Gastroesophageal sphincter (tissue), 4 donors: ENCODE results near the gene CHST11. TPM values are rescaled to one million over a fixed set of nuclear protein-coding genes. Genes with fewer than 3 reads are reported as not detected.

ENCODE experiments used
- ATAC-seq: fragments of 150-250 bp; one replicate; pipeline ENCODE4 v1.9.1; 2016; ENCODE audit warnings: mild to moderate bottlenecking, moderate library complexity
- H3K27ac ChIP-seq, 4 donors: fragments of 200-600 bp; sonication (generic) in 3 of 4; 1 replicate in 3 of 4; 2 replicates in 1 of 4; pipeline ENCODE4 v1.5.1; 2016 to 2019
- H3K27me3 ChIP-seq: fragments of 200-600 bp; sonication (generic); one replicate; pipeline ENCODE4 v1.5.1; 2019
- H3K36me3 ChIP-seq, 2 donors: fragments of 200-600 bp; sonication (generic); one replicate each; pipeline ENCODE4 v1.5.1; 2019; ENCODE audit warnings: control low read depth in 1 of 2
- H3K4me1 ChIP-seq, 3 donors: fragments of 200-600 bp; sonication (generic); 1 replicate in 2 of 3; 2 replicates in 1 of 3; pipeline ENCODE4 v1.5.1; 2016 to 2019; ENCODE audit warnings: control low read depth in 2 of 3
- H3K4me3 ChIP-seq, 2 donors: fragments of 200-600 bp; sonication (generic); one replicate each; pipeline ENCODE4 v1.5.1; 2019; ENCODE audit warnings: mild to moderate bottlenecking in 1 of 2, moderate library complexity in 1 of 2
- H3K9me3 ChIP-seq, 3 donors: fragments of 200-600 bp; sonication (generic); one replicate each; pipeline ENCODE4 v1.5.1; 2017 to 2019; ENCODE audit warnings: control low read depth in 2 of 3
- EP300 ChIP-seq: sonication (generic); formaldehyde crosslinking; IDR thresholded peaks from one replicate; pipeline ENCODE4 v1.6.1; 2017; ENCODE audit warnings: antibody characterized with exemption, mild to moderate bottlenecking
- POLR2A ChIP-seq, 2 donors: fragments of 450-650 bp; IDR thresholded peaks; one replicate each; pipeline ENCODE4 v1.6.1; 2017; ENCODE audit warnings: antibody characterized with exemption in 2 of 2, mild to moderate bottlenecking in 2 of 2, moderate library complexity in 1 of 2
- POLR2AphosphoS5 ChIP-seq: sonication (generic); formaldehyde crosslinking; IDR thresholded peaks from one replicate; pipeline ENCODE4 v1.6.1; 2017; ENCODE audit warnings: antibody characterized with exemption
- WGBS, 2 donors: methylation state at CpG; one replicate each; pipeline ENCODE4 v1.1.5; 2018; ENCODE audit warnings: low coverage in 1 of 2; 5-methylcytosine and 5-hydroxymethylcytosine counted together
- total RNA-seq, 4 donors: library from RNA; depleted of rRNA; stranded (reverse); fragments of >200 nt; gene quantifications; one replicate each; pipeline ENCODE4 v1.1.0, GENCODE V29; 2016
- TF ChIP-seq, protein P1 (sequence below), 4 experiments: fragments of 200-600 bp in 2 of 4; fragments of 450-650 bp in 2 of 4; sonication (generic) in 1 of 4; IDR thresholded peaks; one replicate each; pipeline ENCODE4 v1.5.1; 2017 to 2019; ENCODE audit warnings: antibody characterized with exemption in 4 of 4, mild to moderate bottlenecking in 2 of 4, moderate library complexity in 2 of 4

CHST11 gene
- total RNA-seq, 4 donors from 2014 or later: 4.3 to 15.6 (median 11.0) TPM

DNA sequence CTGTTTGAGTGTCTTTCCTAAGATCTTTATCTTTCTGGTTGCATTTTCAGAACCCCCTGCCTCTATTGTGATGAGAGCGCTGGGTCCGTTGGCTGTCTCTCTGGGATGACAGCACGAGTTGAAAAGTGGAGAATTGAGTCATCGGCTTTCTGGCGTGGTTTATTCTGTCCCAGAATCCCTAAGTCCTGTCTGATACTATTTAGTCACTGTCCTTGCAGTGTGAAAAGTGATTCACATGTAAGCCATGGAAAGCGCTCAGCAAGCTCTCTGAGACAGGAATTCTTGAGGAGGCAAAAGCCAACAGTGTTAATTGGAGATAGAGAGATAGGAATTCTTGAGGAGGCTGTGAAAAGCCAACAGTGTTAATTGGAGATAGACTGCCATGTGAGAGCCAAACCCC is 121.7 kb downstream of the CHST11 start:
- ATAC-seq: no peak
- H3K27ac ChIP-seq: no peak overlapping the region
- TF ChIP-seq POLR2AphosphoS5 (no peak), EP300 (no peak), POLR2A (IDR thresholded peaks at IDR 0.05) (no peak)
- TF ChIP-seq, protein P1, sequence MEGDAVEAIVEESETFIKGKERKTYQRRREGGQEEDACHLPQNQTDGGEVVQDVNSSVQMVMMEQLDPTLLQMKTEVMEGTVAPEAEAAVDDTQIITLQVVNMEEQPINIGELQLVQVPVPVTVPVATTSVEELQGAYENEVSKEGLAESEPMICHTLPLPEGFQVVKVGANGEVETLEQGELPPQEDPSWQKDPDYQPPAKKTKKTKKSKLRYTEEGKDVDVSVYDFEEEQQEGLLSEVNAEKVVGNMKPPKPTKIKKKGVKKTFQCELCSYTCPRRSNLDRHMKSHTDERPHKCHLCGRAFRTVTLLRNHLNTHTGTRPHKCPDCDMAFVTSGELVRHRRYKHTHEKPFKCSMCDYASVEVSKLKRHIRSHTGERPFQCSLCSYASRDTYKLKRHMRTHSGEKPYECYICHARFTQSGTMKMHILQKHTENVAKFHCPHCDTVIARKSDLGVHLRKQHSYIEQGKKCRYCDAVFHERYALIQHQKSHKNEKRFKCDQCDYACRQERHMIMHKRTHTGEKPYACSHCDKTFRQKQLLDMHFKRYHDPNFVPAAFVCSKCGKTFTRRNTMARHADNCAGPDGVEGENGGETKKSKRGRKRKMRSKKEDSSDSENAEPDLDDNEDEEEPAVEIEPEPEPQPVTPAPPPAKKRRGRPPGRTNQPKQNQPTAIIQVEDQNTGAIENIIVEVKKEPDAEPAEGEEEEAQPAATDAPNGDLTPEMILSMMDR (IDR thresholded peaks at IDR 0.05): no peak
- H3K36me3 ChIP-seq: no peaks in the 10 kb centered on the region
- no peaks in the 10 kb centered on the region for H3K9me3 ChIP-seq
- 64 to 72% methylated on average over 5 to 6 of the region's 6 CpGs for WGBS, 2 donors
- H3K27me3 ChIP-seq: no peaks in the 10 kb centered on the region
- H3K4me1 ChIP-seq: peaks cover 0 to 10% (median 0%) of the 10 kb centered on the region in 3 donors
- H3K4me3 ChIP-seq: no peak overlapping the region

DNA sequence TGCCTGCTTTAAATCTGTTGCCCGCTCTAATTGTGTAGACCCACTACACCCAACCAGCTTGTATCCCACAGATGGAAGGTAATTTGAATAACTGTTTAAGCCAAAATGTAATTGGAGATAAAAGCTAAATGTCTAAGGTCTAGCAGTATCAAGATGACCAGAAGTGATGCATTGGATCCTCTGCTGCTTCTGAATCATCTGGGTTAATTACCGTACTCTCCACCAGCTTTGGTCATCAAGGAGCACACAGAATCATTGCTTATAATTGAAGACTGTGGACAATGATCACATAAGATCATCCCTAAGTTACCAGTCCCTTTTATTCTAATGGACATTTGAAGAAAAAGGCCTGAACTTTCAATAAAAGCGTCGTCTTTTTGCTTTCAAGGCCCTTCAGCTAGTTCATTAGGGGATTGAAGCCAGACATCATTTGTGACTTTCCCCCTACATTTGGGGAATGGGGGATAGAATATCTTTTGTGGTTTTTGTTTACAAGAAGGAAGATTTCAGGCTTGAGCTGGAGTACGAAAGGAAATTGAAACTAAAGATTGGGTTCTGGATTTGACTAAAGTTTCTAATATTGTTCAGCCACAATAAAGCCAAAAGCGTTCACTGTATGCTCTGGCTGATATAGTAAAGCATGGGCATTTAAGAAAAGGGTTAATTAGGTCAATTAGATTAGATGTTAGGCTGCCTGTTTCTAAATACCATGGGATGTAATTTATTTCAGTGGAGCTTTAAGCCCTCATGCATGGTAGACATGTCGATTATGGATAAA is 123.2 kb downstream of the CHST11 start:
- TF ChIP-seq, protein P1 (IDR thresholded peaks at IDR 0.05): no peak
- no peak for TF ChIP-seq POLR2A (IDR thresholded peaks at IDR 0.05)
- TF ChIP-seq POLR2AphosphoS5: no peak
- Histone ChIP-seq H3K4me1 (peaks cover 0 to 10% (median 0%) of the 10 kb centered on the region in 3 donors), H3K36me3 (no peaks in the 10 kb centered on the region), H3K27me3 (no peaks in the 10 kb centered on the region), H3K4me3 (no peak overlapping the region), H3K27ac (no peak overlapping the region), H3K9me3 (no peaks in the 10 kb centered on the region)
- ATAC-seq: no peak
- 65 to 70% methylated on average over 6 to 7 of the region's 7 CpGs for WGBS, 2 donors

DNA sequence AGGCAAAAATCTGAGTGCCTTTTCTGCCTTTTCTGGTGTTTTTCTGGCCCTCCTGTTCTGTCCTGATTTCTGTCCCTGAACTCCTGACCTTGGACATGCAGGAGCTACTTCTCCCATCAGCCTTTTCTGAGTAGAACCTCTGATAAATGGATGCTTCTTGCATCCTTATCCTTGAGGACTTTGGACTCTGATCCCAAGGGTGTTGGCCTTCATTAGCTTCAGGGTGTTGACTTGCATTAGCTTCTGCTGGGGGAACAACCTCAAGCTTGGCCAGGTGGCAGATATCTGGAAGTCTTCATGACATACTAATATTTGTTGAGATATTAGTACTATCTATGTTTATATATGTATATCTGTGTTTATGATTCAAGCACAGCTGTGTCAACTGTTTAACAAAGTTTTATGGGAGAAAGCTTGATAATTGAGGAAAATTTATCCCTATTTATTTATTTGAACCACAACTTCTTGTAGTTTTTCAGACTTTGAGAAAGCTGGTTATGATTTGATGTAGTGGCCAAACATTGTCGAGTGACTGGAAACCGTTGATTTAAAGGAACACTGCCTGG is 124.3 kb downstream of the CHST11 start:
- TF ChIP-seq, protein P1 (IDR thresholded peaks at IDR 0.05): no peak
- no peak for TF ChIP-seq POLR2AphosphoS5
- no peak for TF ChIP-seq EP300
- TF ChIP-seq POLR2A (IDR thresholded peaks at IDR 0.05): no peak
- H3K36me3 ChIP-seq: no peaks in the 10 kb centered on the region
- peaks cover 0 to 11% (median 0%) of the 10 kb centered on the region in 3 donors for H3K4me1 ChIP-seq
- H3K27ac ChIP-seq: no peak overlapping the region
- no peaks in the 10 kb centered on the region for H3K9me3 ChIP-seq
- H3K4me3 ChIP-seq: no peak overlapping the region
- WGBS, 2 donors: 33 to 94% methylated on average over 2 of the region's 2 CpGs
- no peak for ATAC-seq
- H3K27me3 ChIP-seq: no peaks in the 10 kb centered on the region

DNA sequence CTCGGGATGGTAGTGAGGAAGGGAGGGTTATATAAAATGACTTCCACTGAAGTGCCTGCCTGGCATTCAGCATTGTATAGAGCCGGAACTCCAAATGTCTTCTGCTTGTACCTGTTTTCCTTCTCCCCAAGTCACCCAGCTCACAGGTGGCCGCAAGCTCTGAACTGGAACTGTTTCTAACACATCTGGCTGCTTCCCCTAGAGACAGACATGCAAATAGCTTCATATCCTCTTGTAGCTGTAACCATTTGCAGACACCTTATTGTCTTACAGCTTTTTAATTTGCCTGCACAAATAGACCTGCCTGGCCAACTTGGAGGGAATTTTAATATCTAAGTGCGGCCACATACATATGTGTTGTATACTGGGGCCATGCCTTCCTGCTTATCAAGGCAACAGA is 126.0 kb downstream of the CHST11 start:
- Histone ChIP-seq H3K9me3 (no peaks in the 10 kb centered on the region), H3K4me3 (no peak overlapping the region), H3K4me1 (peaks cover 0 to 21% (median 0%) of the 10 kb centered on the region in 3 donors), H3K36me3 (no peaks in the 10 kb centered on the region), H3K27ac (no peak overlapping the region), H3K27me3 (no peaks in the 10 kb centered on the region)
- 64 to 92% methylated on average over 2 to 4 of the region's 4 CpGs for WGBS, 2 donors
- ATAC-seq: no peak
- TF ChIP-seq, protein P1 (IDR thresholded peaks at IDR 0.05): no peak
- TF ChIP-seq POLR2A (IDR thresholded peaks at IDR 0.05) (no peak), EP300 (no peak), POLR2AphosphoS5 (no peak)

DNA sequence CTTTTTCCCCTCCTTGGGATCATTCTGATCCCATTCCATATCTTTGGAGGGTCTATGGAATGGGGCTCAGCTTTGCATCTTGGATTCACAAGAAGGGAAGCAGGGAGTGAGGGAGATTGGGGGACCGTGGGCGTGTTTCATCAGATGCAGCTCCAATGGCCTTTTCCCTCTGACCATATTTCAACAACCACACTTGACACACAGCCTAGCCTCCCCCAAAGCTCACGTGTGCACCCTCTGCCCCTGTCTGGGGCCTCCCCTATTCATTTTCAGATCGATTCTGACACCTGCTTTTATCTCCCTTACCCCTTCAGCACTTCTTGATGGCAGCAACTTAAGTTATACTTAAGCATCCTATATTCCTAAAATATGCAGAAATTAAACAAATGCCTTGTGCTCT is 126.6 kb downstream of the CHST11 start:
- no peaks in the 10 kb centered on the region for H3K36me3 ChIP-seq
- H3K27me3 ChIP-seq: no peaks in the 10 kb centered on the region
- TF ChIP-seq EP300 (no peak), POLR2AphosphoS5 (no peak), POLR2A (IDR thresholded peaks at IDR 0.05) (no peak)
- TF ChIP-seq, protein P1 (IDR thresholded peaks at IDR 0.05): no peak
- ATAC-seq: no peak
- no peaks in the 10 kb centered on the region for H3K9me3 ChIP-seq
- no peak overlapping the region for H3K27ac ChIP-seq
- H3K4me1 ChIP-seq: peaks cover 0 to 21% (median 0%) of the 10 kb centered on the region in 3 donors
- no peak overlapping the region for H3K4me3 ChIP-seq
- WGBS, 2 donors: 52 to 82% methylated on average over 2 to 4 of the region's 4 CpGs
